ENCODE measurements around the gene SNX6. TPM values are rescaled to one million over a fixed set of nuclear protein-coding genes. Genes with fewer than 3 reads are reported as not detected.
"Not testable (repeated sequence)": the region's sequence is repeated elsewhere in the genome, so short reads cannot be mapped to it uniquely, and the experiment has no call there.

The SNX6 gene
- total RNA-seq, 2 donors from 2014 or later: 28.8 to 41.2 TPM

GRCh38 chr14:34548472-34548981 lies 81.4 kb downstream of the SNX6 start:
- no peak overlapping the region for H3K4me3 ChIP-seq
- ATAC-seq: no peak
- WGBS, 2 donors: 86 to 92% methylated on average over 14 of the region's 14 CpGs
- H3K27ac ChIP-seq: peak overlapping the region in 2 of 4 donors; percentile 7 to 22
- intact Hi-C loops (cut with DNase I): no loop called here
- peak in 1 of 4 donors; percentile 5 for DNase-seq
- TF ChIP-seq POLR2A (IDR thresholded peaks at IDR 0.05) (no peak), CTCF (IDR thresholded peaks at IDR 0.05) (no peak)
- H3K9me3 ChIP-seq: no peaks in the 10 kb centered on the region
- H3K27me3 ChIP-seq: no peaks in the 10 kb centered on the region
- no peaks in the 10 kb centered on the region for H3K4me1 ChIP-seq
- H3K36me3 ChIP-seq (replicated peaks in 1 of 2; ENCODE audit: insufficient read depth in 1 of 2, low read depth in 2 of 2): no peaks in the 10 kb centered on the region

- H3K27me3 ChIP-seq; H3K27ac ChIP-seq; intact Hi-C loops (cut with DNase I); H3K36me3 ChIP-seq (replicated peaks in 1 of 2; ENCODE audit: insufficient read depth in 1 of 2, low read depth in 2 of 2); H3K4me3 ChIP-seq; DNase-seq; H3K4me1 ChIP-seq; H3K9me3 ChIP-seq: not testable (repeated sequence)
- no CpG with 5 or more reads among the region's 16 CpGs for WGBS, 2 donors
- peak; percentile 2 for ATAC-seq
These were observed 82.8 kb downstream of the SNX6 start for GRCh38 chr14:34547136-34547520.

- peak; percentile 86 for ATAC-seq
- H3K27ac ChIP-seq; H3K4me1 ChIP-seq; H3K36me3 ChIP-seq (replicated peaks in 1 of 2; ENCODE audit: insufficient read depth in 1 of 2, low read depth in 2 of 2); H3K27me3 ChIP-seq; DNase-seq; intact Hi-C loops (cut with DNase I); H3K9me3 ChIP-seq; H3K4me3 ChIP-seq: not testable (repeated sequence)
- no CpG with 5 or more reads among the region's 68 CpGs for WGBS, 2 donors
These were observed 83.4 kb downstream of the SNX6 start for GRCh38 chr14:34546272-34547135.

- WGBS, 2 donors: 75 to 79% methylated on average over 14 to 15 of the region's 19 CpGs
- H3K36me3 ChIP-seq (replicated peaks in 1 of 2; ENCODE audit: insufficient read depth in 1 of 2, low read depth in 2 of 2); intact Hi-C loops (cut with DNase I); DNase-seq; ATAC-seq; H3K27me3 ChIP-seq; H3K9me3 ChIP-seq: not testable (repeated sequence)
- Histone ChIP-seq H3K4me1 (peaks cover 21% of the 10 kb centered on the region), H3K4me3 (peak overlapping the region in 1 of 2 donors; percentile 19), H3K27ac (peak overlapping the region; percentile 86 to 96 (median 92))
These were observed 89.5 kb downstream of the SNX6 start for GRCh38 chr14:34540181-34541059.

GRCh38 chr14:34539407-34540180 lies 90.4 kb downstream of the SNX6 start, which contains the start of gene EAPP:
Gene EAPP (minus strand): TSS chr14:34539701. CDS start chr14:34539628, 73 bp downstream.
- intact Hi-C loops (cut with DNase I): no loop called here
- H3K27me3 ChIP-seq: no peaks in the 10 kb centered on the region
- peaks cover 21% of the 10 kb centered on the region for H3K4me1 ChIP-seq
- TF ChIP-seq CTCF (IDR thresholded peaks at IDR 0.05) (peak in 4 of 7 experiments; percentile 29 to 41 (median 35)), POLR2A (IDR thresholded peaks at IDR 0.05) (peak; percentile 88 to 95 (median 95))
- DNase-seq (peak; percentile 98 to 99 (median 99)), ATAC-seq (peak; percentile 100)
- H3K36me3 ChIP-seq (replicated peaks in 1 of 2; ENCODE audit: insufficient read depth in 1 of 2, low read depth in 2 of 2): peaks cover 0 to under 1% of the 10 kb centered on the region in 2 donors
- peak within 1 kb of the TSS; percentile 60 to 81 for H3K4me3 ChIP-seq
- peak within 1 kb of the TSS; percentile 86 to 96 (median 92) for H3K27ac ChIP-seq
- WGBS, 2 donors: 0 to 2% methylated on average over 25 to 59 of the region's 59 CpGs
- no peaks in the 10 kb centered on the region for H3K9me3 ChIP-seq

All from body of pancreas (tissue), 4 donors.